Smooth muscle cell of the brain vasculature (primary cell): ENCODE measurements around the gene DUSP7.
A peak's percentile ranks its signal among the peaks of the same experiment; 100 is the strongest.

Source experiments
- DNase-seq: peaks from one replicate; pipeline ENCODE4 v3.0.0-alpha.2; 2012; ENCODE audit warnings: low read depth, low spot score

Gene DUSP7

DNA sequence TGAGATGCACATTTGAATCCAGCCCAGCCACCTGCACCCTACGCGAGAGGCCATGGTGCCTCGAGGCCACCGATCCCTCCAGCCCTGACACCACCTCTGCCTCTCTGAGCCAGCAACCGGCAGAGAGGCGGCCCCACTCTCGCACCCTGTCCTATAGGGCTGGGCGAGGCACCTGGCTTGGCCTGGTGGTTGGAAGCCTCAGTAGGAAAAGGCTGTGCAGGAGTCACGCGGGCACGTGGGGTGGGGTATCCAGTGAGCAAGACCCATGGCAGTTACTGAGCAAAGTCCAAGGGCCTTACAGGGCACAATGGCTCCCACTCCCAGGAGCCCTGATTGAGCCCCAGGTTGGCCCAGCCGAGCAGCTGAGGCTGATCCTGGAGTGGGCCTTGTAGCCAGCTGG lies 12.4 kb upstream of the DUSP7 start:
- no peak for DNase-seq

DNA sequence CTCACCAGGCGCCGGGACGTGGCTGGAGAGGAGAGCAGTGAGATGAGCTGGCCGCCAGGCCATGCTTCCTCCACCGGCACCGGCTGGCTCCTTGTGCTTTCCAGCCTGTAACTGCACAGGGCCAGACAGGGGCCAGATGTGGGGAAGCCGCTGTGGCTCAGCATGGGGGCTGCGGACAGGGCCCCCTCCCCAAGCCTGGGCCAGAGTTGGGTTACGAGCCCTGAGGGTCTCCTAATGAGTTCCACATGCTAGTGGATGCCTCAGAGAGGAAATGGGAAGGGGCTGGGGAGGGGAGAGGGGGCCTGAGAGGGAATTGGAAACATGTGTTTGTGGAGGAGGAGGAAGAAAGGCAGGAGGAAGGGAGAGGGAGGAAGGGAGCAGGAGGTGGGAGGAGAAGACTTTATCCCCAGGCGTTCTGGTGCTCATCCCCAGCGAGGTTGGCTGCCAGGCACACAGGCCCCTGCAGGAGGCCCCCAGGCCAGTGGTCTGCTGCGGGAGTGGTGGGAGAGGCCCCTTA lies 11.7 kb upstream of the DUSP7 start:
- DNase-seq = peak; percentile 40

DNA sequence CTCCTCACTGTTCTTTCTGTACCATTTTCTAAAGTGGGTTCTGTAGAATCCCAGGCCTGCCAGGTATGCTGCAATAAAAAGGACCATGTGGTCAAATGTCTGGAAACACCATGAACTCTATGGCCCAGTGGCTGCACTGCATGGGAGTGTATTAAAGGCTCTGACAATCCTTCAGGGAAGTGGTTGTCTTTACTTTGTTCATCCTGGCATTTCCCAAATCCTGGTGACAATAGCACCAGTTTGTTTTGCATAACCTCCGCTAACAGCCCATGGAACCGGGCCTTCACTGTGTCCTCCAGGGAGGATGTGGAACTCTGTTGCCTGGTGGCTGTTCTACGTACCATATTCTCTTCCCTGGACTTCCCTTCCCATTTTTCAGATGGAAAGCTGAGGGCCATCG lies 11.2 kb upstream of the DUSP7 start:
- no peak for DNase-seq

DNA sequence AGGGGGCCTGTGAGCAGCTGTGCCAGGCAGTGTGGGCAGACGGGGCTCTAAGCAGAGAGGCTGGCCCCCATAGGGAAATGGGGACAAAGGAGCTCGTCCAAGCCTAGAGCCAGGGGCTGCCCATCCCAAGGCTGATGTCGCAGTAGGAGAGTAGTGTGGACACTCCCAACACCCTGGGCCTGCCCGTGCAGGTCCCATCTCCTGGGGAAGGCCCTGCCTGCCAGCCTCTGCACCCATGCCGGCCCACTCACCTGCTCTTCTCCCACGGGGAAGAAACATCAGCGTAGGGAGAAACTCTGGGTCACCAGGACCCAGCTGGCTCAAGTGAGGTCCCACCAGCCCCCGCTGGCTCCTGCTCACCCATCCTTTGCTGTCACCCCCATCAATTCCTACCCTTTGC lies 10.7 kb upstream of the DUSP7 start:
- DNase-seq = no peak

DNA sequence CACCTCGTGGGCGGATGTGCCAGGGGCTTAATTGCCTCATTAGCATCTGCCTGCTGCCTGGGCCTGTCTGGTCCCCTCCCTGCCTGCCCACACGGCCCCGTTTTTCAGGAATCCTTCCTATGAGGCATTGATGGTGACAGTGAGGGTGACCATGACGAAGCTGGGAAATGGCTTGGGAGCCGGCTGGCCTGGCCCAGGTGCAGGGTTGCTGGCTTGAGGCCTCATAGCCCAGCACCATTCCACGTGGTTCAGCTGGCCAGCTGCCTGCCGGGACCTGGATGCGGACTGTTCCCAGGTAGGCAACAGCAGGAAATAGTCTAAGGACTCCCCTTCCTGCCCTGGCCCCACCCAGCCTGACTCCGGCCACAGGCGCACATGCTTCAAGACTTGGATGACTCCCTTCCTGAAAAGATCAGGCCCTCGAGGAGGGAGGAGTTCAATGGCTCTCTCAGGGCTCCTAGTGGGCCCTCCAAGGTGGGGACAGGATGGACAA lies 8.9 kb upstream of the DUSP7 start:
- no peak for DNase-seq

DNA sequence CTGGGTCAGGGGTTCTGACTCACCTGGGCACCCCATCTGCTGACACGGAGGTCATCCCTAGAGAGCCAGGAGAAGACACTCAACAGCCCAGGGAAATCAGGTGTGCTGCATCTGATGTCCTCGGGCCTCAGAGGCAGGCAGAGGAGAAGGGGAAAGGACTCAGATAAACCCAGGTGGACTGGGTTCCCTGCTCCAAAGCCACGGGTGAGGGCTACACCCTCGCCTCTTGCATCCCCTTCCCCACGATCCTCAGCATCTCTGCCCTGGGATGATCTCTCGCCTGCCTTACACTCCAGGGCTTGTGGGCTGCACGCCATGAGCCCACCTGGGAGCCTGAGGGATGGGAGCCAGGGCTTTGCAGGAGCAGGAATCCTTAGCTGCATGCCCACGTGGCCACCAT lies 8.2 kb upstream of the DUSP7 start:
- no peak for DNase-seq

DNA sequence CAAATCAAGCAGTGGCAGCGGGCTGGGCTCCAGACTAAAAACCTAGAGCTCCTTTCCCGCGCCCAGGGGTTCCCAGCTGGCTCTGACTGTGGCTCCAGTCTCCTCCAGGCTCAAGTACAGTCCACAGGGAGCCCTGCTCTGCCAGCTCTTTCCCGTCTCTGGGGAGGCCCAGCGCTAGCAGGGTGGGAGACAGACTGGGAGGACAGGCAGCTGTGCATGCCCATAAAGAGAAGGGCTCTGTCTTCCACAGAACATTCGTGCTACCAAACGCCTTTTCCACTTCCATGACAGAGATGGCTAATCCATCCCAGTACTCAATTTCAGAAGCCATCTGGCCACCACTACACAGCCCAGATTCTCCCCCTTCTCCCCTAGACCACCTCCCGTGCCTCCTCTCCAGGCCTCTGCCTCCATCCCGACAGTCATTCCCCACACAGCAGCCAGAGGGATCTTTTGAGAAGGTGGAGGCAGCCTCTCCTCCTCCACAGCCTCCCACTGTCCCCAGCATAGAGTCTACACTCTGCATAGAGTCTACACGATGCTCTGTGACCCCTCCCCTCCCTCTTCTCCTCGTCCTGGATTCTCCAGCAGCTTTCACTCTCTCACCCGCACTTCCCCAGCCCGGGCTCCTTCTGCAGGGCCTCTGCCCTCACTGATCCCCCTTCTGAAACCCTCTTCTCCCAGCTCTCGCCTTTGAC lies 6.8 kb upstream of the DUSP7 start:
- DNase-seq = no peak

DNA sequence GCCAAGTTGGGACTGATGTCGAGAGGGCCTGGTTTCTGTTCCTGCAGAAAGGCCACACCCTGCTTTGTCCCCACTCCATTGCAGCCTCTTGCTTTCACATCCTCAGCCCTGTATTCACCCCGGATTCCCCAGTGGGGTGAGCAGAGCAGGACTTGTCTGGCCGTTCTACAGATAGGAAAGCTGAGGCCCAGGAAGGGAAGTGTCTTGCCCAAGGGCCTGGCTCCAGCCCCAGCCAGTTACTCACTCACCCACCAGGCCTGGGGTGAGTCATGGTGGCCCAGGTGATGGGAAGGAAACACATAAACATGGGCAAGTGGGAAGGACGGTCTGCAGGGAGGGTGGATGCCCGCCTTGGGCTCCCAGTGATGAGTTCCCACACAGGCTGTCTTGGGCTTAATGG lies 6.1 kb upstream of the DUSP7 start:
- no peak for DNase-seq

DNA sequence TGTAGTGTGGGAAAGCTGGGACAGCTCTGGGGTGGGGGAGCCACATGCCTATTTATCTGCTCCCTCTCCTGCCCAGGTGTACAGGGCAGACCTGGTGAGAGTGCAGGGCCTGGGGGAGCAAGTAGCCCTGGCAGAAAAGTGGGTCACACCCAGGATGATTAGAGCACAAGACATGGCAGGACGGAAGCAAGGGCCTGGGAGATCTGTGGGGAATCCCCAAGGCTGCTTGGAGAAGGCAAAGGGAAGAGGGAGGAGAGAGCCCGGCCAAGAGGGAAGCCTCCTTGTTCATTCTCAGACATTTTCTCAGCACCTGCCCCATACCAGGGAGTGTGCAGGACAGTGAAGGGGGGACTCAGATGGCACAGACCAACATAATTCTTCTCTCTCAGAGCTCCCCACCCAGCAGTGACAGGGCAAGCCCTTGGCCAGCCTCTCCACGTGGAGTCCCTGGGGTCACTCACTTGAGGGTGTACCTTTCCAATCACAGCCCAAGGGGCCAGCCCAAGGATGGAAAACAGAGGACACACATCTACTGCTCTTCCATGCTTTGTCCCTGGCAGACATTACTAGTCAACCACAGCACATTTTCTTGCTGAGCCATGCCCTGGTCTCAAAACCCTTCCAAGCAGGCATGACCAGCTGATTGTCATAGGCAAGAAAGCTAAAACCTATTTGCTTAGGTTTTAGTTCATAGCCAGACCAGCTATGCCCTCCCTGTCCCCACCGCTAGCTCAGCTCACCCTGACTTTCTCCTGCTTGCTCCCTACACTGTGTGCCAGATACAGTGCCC lies 4.9 kb upstream of the DUSP7 start:
- DNase-seq = no peak

DNA sequence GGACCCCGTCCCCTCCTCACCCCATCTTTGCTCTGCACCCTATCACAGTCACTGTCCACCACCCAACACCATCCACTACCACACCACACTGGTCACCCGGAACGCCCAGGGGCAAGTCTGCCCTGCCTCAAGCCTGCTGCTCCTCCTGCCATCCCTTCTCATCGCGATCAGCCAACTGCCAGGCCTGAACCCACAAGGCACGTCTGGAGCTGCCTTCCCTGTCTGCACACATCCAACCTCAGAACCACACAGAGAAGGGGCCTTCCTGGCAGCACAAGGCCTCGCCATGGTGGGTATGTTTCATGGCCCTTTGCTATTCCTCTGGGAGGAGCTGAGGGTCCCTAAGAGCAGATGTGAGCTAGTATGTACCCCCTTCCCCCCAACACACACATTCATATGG lies 3.4 kb upstream of the DUSP7 start:
- DNase-seq = no peak

DNA sequence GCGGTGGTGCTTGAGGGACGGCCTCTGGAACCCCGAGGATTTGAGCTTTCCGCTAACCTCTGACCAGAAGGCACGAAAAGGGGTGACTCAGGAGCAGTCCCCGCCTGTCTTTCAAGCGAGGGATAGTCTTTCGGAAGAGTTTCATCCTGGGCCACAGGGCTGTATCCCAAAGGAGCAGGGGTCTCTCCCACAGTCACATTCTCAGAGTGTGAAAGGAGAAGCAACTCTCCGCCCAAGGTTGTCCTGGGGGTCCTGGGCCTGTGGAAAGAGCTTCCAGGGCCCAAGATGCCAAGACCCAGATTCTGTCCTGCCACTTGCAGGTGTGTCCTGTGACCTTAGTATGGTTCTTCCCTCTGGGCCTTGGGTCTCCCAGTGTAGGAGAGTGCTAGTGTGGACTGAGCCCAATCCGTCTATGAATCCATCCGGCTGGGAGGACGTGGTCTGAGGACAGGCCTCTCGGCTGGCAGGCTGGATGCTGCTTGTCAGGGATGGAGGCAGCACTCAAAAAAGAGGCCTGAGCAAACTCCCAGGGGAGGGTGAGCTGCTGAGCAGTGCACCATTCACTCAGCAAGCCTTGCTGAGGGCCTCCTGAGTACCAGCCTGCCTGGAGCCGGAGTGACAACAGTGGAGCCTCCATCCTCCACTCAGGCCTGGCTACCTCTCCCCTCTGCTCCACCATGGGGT lies 1.6 kb upstream of the DUSP7 start:
- no peak for DNase-seq

DNA sequence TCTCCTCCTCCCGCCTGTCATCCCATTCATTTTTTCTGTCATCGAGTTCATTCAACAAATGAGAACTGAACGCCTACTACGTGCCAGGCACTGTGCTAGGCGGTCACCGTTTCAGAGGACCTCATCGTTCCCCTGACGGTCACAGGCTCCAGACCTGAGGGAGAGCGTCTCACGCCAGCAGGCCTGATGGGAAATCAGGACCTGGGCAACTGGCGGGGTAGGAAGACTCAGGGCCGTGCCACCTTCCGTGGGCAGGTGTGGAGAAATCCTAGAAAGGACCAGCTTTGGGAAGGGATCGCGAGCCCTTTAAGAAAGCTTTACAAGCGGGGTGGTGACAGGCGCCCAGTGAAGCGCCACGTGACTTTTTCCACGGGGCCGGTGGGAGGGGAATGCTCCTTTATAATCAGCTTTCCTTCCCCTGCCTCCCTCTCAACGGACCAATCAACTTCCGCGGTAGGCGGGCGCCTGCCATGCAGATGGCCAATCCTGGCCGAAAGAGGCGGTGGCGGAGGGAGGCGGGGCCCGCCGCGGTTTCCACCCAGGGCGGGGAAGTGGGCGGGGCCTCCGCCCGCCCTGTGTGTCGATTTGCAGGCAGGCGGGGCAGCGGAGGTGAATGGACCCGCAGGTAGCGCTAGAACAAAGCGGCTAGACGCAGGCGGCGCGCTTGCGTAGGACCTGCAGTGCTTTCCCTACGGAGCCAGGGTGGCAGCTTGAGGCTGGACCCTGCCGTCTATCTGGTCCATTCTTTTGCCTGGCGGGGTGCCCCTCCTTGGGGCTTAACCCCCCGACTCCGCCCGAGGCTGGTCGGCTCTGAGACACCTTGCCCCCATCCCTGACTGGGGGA lies 819 bp upstream of the DUSP7 start:
- DNase-seq = peak; percentile 98

DNA sequence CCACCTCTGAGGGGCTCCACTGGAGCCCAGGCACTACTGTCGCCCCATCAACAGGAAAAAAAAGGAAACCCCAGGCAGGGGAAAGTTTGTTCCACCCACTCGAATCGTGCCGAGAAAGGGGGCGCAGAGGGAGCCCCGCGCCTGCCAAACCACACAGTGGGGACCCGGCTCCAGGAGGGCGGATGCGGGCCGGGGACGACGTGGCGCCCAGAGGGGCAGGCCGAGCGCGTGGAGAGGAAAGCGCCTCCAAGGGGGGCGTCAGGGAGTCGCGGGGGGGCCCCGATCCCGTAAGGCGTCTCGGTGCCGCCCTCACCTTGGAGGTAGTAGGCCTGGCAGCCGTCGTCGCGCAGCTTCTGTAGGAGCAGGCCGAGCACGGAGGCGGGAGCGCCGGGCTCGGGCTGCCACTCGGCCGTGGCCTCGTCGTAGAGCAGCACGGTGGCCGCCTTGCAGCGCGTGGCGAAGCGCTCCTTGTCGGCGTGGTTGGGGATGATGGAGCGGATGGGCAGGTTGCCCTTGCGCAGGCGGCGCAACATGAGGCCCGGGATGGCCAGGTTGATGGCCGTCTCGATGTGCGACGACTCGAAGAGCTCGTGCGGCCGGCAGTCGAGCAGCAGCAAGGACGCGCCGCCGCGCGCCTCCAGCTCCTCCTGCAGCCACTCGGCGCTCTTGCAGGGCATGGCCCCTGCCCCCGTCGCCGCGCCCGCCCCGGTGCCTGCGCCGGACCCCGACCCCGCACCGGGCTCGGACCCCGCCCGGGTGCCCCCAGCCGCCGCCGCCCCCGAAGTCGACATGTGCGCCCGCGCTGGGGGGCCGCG lies 627 bp downstream of the DUSP7 start:
- DNase-seq = no peak

DNA sequence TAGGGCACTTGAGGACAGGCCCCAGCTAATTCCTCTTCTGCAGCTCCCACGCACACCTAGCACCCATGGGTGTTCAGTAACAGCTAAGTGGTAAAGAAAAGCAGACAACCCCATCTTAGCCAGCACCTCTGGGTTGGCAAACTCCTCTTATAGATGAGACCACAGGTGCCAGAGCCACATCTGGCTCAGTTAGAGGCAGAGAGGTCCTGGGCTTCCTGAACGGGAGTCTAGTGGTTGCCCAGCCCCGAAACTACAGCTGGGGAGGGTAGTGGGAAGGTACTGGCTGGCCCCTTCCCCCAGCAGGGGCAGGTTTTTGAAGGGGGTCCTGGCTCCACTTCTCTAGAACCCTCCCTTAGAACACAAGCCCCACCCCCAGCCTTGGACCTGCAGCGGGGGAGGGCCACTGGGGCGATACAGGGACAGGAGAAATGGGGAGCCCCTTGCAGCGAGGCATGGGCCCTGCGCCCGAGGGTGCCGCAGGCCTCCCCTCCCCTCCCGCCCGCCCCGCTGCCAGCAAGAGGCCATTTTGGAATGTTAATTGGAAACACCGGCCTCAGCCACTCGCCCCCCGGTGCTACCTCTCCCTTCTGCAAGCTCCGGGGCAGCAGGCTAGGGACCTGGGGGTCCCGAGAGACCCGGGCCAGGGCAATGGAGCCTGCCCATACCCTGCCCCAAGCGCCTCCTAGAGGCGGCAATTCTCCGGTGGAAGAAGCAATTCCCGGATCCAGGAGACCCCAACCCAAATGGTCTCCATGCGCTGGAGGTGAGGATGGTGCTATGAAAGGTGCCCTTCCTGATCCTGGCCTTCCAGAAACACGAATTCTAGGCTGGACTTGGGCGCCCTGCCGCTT lies 1.5 kb downstream of the DUSP7 start:
- no peak for DNase-seq

DNA sequence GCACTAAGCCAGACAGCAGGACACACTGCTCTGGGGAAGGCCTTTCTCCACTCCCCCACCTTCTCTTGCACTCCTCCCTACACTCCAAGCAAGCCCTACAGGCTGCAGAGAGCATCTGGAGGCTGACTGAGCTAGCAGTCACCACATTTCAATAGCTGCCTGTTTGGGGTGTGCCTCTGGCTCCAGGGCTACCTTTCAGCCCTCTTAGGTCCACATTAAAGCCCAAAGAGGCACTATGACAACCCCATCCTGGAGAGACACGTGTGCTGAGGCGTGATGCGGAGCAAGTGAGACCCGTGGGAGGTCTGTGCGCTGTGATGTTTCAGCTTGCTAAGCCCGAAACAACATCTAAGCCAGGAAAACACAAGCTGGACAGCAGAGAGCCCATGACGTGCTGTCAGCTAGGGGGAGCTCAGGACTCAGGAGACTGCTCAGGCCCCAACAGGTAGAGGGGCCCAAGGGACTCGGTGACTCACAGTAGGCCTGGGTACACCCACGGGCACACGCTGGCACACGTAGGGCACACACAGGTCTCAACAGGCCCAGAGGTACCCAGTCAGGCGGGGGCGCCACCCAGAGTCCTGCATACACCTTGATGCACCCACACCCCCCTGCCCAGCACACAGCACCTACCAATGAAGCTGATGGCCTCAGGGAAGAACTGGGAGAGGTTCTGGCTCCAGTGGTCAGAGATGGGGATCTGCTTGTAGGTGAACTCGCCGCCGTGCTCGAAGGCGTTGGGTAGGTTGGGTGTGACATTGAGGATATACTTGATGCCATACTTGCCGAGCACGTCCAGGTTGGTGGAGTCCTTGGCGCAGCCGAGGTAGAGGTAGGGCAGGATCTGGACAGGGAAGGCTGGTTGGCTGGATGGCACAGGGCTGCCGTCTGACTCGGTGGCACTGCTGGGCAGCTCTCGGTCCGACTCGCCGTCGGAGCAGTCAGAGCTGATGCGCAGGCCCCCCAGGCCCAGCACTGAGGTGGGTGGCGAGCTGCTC lies 2.8 kb downstream of the DUSP7 start:
- no peak for DNase-seq

DNA sequence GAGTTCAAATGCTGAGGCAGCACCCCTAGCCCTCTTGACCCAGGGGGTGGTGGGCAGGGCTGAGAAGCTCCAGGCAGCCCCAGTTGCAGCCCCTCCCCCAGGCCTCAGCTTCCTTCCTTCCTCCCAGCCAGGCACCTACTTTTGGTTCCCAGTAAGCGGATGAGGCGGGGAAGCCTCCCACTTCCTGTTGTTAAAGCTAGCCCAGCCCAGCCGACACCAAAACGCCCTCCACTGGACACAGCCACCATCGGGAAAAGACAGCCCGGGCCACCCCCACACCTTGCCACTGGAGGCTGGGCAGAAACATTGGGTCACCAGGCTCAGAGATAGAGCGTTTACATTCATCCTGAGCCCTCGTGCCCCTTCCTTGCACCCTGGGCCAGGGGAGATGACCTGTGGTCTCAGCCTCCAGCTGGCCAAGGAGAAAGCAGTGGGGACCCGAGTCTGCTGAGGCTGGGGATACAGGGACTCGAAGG lies 3.5 kb downstream of the DUSP7 start:
- DNase-seq = no peak

DNA sequence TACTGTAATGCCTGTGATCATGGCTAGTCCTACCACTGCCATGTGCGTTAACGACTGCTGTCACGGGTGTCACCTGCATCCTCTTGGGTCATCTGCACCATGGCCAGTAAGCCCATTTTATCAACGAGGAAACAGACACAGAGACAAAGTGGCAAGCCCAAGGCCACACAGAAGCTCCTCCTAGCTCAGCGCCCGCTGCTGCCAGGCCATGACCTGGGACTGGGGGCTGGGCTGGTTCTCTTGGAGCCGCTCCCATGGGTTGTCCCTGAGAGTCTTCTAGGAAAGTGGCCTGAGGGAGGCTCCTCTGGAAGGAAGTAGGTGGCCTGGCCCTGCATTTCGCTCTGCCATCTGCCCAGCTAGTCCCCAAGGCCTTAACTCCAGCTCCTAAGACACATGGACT lies 4.9 kb downstream of the DUSP7 start:
- no peak for DNase-seq

DNA sequence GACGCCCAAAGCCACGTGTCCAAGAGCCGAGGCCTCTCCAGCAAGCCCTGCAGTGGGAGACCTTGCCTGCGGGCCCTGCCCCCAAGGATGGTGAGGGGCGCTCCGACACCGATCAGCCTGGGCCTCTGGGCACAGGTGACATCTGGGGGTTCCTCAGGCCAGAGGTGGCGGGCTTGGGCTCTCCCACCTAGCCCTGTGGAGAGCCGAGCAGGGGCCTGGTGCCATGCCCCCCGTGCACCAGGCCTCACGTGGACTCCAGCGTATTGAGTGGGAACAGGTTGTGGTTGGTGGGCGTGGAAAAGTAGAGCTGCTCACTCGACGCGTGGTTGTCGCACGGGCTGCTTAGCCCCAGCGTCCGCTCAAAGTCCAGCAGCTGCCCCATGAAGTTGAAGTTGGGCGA lies 5.8 kb downstream of the DUSP7 start:
- DNase-seq = no peak
